ENCODE results near the gene BAZ2B.

The BAZ2B gene

GRCh38 chr2:159521272-159521671 lies 95.1 kb downstream of the BAZ2B start:
- DNase-seq: no peak

GRCh38 chr2:159518321-159519005 lies 97.9 kb downstream of the BAZ2B start:
- peak in 1 of 14 donors; percentile 25 for DNase-seq

GRCh38 chr2:159516241-159516758 lies 100.0 kb downstream of the BAZ2B start:
- peak in 1 of 14 donors; percentile 68 for DNase-seq

GRCh38 chr2:159515441-159515840 lies 100.9 kb downstream of the BAZ2B start:
- peak in 1 of 14 donors; percentile 7 for DNase-seq

- DNase-seq: peak in 1 of 14 donors; percentile 4
Measured at GRCh38 chr2:159513745-159514144, 102.6 kb downstream of the BAZ2B start.

GRCh38 chr2:159508140-159508539 lies 108.2 kb downstream of the BAZ2B start:
- no peak for DNase-seq

- no peak for DNase-seq
Measured at GRCh38 chr2:159506764-159507440, 109.4 kb downstream of the BAZ2B start.

- DNase-seq: no peak
Measured at GRCh38 chr2:159506202-159506601, 110.1 kb downstream of the BAZ2B start.

GRCh38 chr2:159505196-159505595 lies 111.2 kb downstream of the BAZ2B start:
- DNase-seq: no peak

- no peak for DNase-seq
Measured at GRCh38 chr2:159501743-159502142, 114.6 kb downstream of the BAZ2B start.

- no peak for DNase-seq
Measured at GRCh38 chr2:159497847-159498246, 118.5 kb downstream of the BAZ2B start.

GRCh38 chr2:159497256-159497655 lies 119.1 kb downstream of the BAZ2B start:
- no peak for DNase-seq

GRCh38 chr2:159489476-159489875 lies 126.9 kb downstream of the BAZ2B start:
- no peak for DNase-seq

- DNase-seq: no peak
Measured at GRCh38 chr2:159484532-159484931, 131.8 kb downstream of the BAZ2B start.

GRCh38 chr2:159476329-159476728 lies 140.0 kb downstream of the BAZ2B start:
- no peak for DNase-seq

GRCh38 chr2:159475793-159476192 lies 140.6 kb downstream of the BAZ2B start:
- no peak for DNase-seq

- no peak for DNase-seq
Measured at GRCh38 chr2:159471340-159471739, 145.0 kb downstream of the BAZ2B start.

GRCh38 chr2:159468257-159468656 lies 148.1 kb downstream of the BAZ2B start:
- no peak for DNase-seq

- DNase-seq: no peak
Measured at GRCh38 chr2:159462961-159463360, 153.4 kb downstream of the BAZ2B start.

GRCh38 chr2:159462201-159462785 lies 154.1 kb downstream of the BAZ2B start:
- DNase-seq: no peak

- no peak for DNase-seq
Measured at GRCh38 chr2:159461076-159461475, 155.3 kb downstream of the BAZ2B start.

GRCh38 chr2:159460227-159460626 lies 156.1 kb downstream of the BAZ2B start:
- DNase-seq: no peak

- no peak for DNase-seq
Measured at GRCh38 chr2:159459279-159459678, 157.1 kb downstream of the BAZ2B start.

GRCh38 chr2:159457589-159457988 lies 158.8 kb downstream of the BAZ2B start:
- no peak for DNase-seq
